Measurements from ENCODE around the gene TM7SF3.

- TF ChIP-seq CTCF (IDR thresholded peaks at IDR 0.05) (no peak), POLR2A (IDR thresholded peaks at IDR 0.05) (peak; percentile 74 to 96)
These were observed 76.1 kb downstream of the TM7SF3 start, which contains the start of the genes FGFR1OP2 and INTS13 for GRCh38 chr12:26937863-26938700.
